GM12801 (cell line): ENCODE results near the gene SORL1.

ENCODE experiments used
- TF ChIP-seq, protein P1 (sequence below): IDR thresholded peaks from one replicate; pipeline ENCODE4 v1.5.1; 2011; ENCODE audit warnings: control low read depth; ENCODE audit not compliant: insufficient read length; ENCODE audit errors: extremely low read depth

Gene SORL1

DNA sequence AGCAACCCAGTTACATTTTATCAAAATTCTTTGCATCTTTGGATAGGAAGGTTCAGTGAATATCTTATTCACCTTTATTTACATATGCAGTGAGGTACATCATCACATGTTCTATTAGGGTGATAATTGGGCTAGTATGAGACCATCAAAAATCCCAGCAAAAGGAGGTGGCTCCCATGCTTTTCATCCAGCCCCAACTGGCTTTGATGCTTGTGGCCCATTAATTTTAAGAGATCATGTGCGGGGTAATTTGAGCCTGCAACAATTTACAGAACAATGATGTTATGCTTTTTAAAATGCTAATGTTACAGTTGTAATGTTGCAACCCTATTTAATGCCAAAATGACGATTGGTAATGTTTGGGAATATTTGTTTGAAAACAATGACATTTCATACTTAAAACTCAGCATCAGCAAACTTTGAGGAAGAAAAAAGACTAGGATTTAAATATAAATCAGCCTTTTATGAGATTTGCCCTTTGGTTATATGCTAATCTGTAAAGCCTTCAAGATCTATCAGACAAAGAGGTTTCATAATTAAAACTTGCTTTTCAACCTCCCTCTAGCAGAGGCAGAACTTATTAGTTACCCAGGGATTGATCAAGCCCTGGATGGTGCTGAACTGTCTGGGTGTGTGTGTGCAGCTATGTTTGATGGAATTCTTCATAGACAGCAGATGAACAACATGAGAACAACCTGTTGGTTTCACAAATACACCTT is 184.1 kb downstream of the SORL1 start:
- TF ChIP-seq, protein P1, sequence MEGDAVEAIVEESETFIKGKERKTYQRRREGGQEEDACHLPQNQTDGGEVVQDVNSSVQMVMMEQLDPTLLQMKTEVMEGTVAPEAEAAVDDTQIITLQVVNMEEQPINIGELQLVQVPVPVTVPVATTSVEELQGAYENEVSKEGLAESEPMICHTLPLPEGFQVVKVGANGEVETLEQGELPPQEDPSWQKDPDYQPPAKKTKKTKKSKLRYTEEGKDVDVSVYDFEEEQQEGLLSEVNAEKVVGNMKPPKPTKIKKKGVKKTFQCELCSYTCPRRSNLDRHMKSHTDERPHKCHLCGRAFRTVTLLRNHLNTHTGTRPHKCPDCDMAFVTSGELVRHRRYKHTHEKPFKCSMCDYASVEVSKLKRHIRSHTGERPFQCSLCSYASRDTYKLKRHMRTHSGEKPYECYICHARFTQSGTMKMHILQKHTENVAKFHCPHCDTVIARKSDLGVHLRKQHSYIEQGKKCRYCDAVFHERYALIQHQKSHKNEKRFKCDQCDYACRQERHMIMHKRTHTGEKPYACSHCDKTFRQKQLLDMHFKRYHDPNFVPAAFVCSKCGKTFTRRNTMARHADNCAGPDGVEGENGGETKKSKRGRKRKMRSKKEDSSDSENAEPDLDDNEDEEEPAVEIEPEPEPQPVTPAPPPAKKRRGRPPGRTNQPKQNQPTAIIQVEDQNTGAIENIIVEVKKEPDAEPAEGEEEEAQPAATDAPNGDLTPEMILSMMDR = no peak

DNA sequence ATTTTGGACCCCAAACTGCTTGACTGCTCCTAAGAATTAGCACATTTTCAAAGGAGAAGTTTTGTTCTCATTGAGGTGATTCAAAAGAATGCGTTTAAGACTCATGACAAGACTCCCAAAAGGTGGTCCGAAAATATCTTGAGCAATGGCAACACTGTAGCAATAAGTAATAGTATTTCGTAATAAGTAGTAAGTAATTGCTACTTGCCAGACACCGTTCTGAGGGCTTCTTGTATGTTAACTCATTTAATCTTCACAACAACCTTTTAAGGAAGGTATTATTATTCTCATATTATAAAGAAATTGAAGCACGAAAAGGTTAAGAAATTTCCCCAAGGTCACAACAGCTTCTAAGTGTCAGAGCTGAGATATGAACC is 184.7 kb downstream of the SORL1 start:
- TF ChIP-seq, protein P1 = no peak

- TF ChIP-seq, protein P1 = no peak
Observed at GRCh38 chr11:121643479-121644186, 191.5 kb downstream of the SORL1 start.

DNA sequence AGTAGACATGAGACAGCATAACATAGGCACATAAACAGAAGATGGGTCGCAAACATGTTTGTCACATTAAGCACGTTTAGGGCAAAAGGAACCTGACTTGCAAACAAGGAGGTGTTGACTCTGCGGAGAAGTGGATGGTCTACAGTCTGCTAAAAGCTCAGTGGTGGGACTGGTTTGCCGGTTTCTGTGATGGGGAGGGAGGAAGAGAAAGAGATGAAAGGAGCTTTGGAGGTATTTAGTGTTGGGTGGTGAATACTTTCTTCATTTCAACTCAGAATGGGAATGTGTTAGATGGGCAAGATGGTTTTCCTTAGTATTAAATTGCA is 192.0 kb downstream of the SORL1 start:
- TF ChIP-seq, protein P1 = no peak

DNA sequence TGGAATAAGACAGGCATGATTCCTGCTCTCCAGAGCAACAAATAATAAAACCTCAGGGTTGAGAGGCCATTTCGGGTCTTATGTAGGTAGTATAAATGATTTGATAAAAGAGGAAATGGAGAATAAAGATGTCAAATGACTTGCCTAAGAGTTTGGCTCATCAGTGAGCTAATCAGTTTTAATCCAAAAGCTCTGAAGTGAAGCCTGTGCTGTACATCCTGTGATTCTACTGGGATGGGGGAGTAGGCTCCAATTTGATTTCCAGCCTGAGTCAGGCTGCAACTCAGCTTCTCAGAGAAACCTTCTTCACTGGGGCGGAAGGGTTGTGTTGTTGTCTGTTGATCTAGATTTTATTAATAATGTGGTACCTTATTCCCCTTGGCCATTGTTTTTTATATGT is 192.9 kb downstream of the SORL1 start:
- TF ChIP-seq, protein P1 = no peak

GRCh38 chr11:121645596-121645995 is 193.5 kb downstream of the SORL1 start:
- TF ChIP-seq, protein P1 = no peak

DNA sequence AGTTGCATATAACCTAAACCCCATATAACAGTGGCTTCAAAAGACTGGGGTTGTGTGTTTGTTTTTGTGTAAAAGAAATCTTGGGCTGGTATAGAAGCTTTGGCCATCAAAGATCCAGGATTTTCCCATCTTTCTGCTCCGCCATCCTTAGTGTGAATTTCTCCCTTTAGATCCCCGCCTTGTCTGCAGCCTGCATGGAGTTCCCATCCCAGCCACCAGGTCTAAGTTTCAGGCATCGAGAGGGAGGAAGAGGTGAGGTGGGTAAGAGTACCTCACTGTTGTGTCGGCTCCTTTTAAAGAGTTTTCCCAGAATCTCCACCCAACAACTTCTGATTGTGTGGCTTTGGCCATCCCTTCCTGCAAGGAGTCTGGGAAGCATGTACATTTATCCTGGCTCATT is 196.2 kb downstream of the SORL1 start:
- TF ChIP-seq, protein P1 = no peak
